Naive B cell (primary cell): ENCODE data around the gene GCDH. TPM values are rescaled to one million over a fixed set of nuclear protein-coding genes. Genes with fewer than 3 reads are reported as not detected.
"Not testable (repeated sequence)": the region's sequence is repeated elsewhere in the genome, so short reads cannot be mapped to it uniquely, and the experiment has no call there.

Experiments
- ATAC-seq, 2 donors: fragments of 150-1000 bp; cut with Tn5 transposase; 2 replicates each; pipeline ENCODE4 v1.10.0; 2021; ENCODE audit warnings: low read depth in 2 of 2, mild to moderate bottlenecking in 2 of 2, moderate library complexity in 2 of 2
- DNase-seq: peaks from one replicate; pipeline ENCODE4 v3.0.0; 2022
- H3K27ac Mint-ChIP-seq, 6 donors: one replicate each; pipeline ENCODE4 v1.8.0; 2020 to 2022; ENCODE audit warnings: mild to moderate bottlenecking in 6 of 6, mixed read lengths in 6 of 6, moderate library complexity in 5 of 6, inconsistent platforms in 2 of 6
- H3K27me3 Mint-ChIP-seq, 3 donors: one replicate each; pipeline ENCODE4 v1.8.0; 2021 to 2022; ENCODE audit warnings: mixed read lengths in 3 of 3, mild to moderate bottlenecking in 1 of 3
- H3K36me3 Mint-ChIP-seq, 2 donors: one replicate each; pipeline ENCODE4 v1.8.0; 2020 to 2022; ENCODE audit warnings: mixed read lengths in 2 of 2, inconsistent platforms in 1 of 2, mild to moderate bottlenecking in 1 of 2
- H3K4me1 Mint-ChIP-seq, 3 donors: one replicate each; pipeline ENCODE4 v1.8.0; 2020 to 2022; ENCODE audit warnings: mixed read lengths in 3 of 3, inconsistent platforms in 1 of 3, mild to moderate bottlenecking in 1 of 3, moderate library complexity in 1 of 3
- H3K4me3 Mint-ChIP-seq, 8 donors: one replicate each; pipeline ENCODE4 v1.8.0; 2020 to 2022; ENCODE audit warnings: mild to moderate bottlenecking in 8 of 8, mixed read lengths in 8 of 8, moderate library complexity in 8 of 8, inconsistent platforms in 2 of 8
- H3K9me3 Mint-ChIP-seq, 7 donors: one replicate each; pipeline ENCODE4 v1.8.0; 2020 to 2022; ENCODE audit warnings: mixed read lengths in 7 of 7, mild to moderate bottlenecking in 5 of 7, inconsistent platforms in 2 of 7, moderate library complexity in 1 of 7
- polyA plus RNA-seq, 6 donors: library from polyadenylated mRNA; unstranded; fragments of 300-500 nt; fragmentation: Illumina TruSeq; gene quantifications; one replicate each; pipeline ENCODE4 v1.2.3, GENCODE V29; 2021; ENCODE audit warnings: low read depth in 6 of 6

GCDH gene
- polyA plus RNA-seq, 6 donors from 2014 or later, result 7.8 to 16.3 (median 13.4) TPM

DNA sequence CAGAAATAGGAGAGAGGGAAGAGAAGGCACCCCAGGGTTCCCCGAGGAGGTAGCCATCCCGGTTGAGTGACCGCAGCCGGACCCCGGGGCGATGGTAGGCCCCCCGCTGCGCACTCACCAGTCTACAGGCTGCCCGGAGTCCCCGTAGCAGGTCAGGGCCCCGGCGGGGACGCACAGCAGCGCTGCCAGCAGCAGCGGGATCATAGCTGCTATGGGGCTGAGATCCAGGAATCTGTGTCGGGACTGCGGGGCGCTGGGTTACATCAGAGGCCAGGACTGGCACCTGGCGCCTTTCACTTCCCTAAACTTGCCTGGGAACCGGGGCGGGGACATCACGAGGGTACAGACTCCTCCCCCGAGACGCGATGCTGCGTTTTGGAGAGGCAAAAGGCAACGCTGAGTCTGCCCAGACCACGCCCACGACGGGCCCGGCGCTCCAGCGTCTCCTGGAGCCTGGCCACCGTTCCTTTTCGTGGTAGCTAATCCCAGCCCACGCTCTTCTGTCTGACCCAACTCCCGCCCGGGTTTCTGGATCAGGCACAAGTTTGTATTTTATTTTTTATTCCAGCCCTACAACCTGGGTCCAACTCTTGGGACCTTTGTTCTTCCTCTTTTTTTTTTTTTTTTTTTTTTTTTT is 9.7 kb upstream of the GCDH start, which contains the start of gene DNASE2:
Gene DNASE2, minus strand, starts transcription at position 278 of the 637 bp plus-strand sequence. Its CDS starts 74 bp downstream, at position 204.
- H3K4me3 Mint-ChIP-seq, result peak within 1 kb of the TSS; percentile 84 to 95 (median 92)
- DNase-seq (peak; percentile 94), ATAC-seq (peak; percentile 83 to 85)
- peaks cover 0 to 17% (median 6%) of the 10 kb centered on the region in 7 donors for H3K9me3 Mint-ChIP-seq
- H3K36me3 Mint-ChIP-seq, result no peaks in the 10 kb centered on the region
- no peaks in the 10 kb centered on the region for H3K27me3 Mint-ChIP-seq
- peak within 1 kb of the TSS; percentile 96 to 99 (median 98) for H3K27ac Mint-ChIP-seq
- peaks cover 25 to 48% (median 43%) of the 10 kb centered on the region in 3 donors for H3K4me1 Mint-ChIP-seq

DNA sequence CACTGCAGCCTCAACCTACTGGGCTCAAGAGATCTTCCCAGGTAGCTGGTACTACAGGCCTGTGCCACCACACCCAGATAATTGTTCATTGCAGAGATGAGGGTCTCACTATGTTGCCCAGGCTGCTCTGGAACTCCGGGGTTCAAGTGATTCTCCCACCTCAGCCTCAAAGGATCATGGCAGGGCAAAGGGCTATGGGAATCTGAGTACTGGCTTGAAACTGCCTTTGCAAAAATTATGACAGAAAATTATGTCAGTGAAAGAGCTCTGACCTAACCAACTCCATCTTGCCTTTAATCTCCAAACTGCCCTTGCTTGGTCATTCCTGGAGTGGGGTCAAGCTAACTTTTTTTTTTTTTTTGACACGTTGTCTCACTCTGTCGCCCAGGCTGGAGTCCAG is 8.4 kb upstream of the GCDH start:
- no peaks in the 10 kb centered on the region for H3K36me3 Mint-ChIP-seq
- peaks cover 0 to 17% (median 6%) of the 10 kb centered on the region in 7 donors for H3K9me3 Mint-ChIP-seq
- peak overlapping the region in 4 of 6 donors; percentile 88 to 99 (median 97) for H3K27ac Mint-ChIP-seq
- H3K27me3 Mint-ChIP-seq, result no peaks in the 10 kb centered on the region
- peak overlapping the region; percentile 72 to 95 (median 90) for H3K4me3 Mint-ChIP-seq
- peaks cover 25 to 51% (median 43%) of the 10 kb centered on the region in 3 donors for H3K4me1 Mint-ChIP-seq
- no peak for ATAC-seq
- DNase-seq, result no peak

DNA sequence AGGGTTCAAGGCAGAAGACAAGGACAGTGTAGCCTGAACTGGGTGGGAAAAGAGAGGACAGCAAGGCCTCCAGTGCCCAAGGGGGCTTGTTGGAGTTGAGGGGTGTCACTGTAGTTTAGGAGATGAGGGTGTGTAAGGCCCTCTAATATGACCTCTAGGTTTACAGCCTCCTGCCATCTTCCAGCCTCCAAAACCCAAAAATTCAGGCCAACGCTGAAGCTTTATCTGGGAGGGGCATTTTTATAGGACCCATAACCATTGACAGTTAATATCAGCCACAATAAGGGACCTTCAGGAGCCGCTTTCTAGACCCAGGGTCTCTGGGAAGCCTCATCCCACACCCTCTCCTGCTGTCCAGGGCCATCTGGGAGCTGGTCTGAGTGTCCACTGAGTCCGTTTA is 6.8 kb upstream of the GCDH start:
- no peaks in the 10 kb centered on the region for H3K27me3 Mint-ChIP-seq
- peaks cover 25 to 46% (median 36%) of the 10 kb centered on the region in 3 donors for H3K4me1 Mint-ChIP-seq
- H3K9me3 Mint-ChIP-seq, result peaks cover 0 to 17% (median 6%) of the 10 kb centered on the region in 7 donors
- H3K27ac Mint-ChIP-seq, result no peak overlapping the region
- DNase-seq (no peak), ATAC-seq (no peak)
- peak overlapping the region in 6 of 8 donors; percentile 6 to 94 (median 80) for H3K4me3 Mint-ChIP-seq
- H3K36me3 Mint-ChIP-seq, result no peaks in the 10 kb centered on the region

DNA sequence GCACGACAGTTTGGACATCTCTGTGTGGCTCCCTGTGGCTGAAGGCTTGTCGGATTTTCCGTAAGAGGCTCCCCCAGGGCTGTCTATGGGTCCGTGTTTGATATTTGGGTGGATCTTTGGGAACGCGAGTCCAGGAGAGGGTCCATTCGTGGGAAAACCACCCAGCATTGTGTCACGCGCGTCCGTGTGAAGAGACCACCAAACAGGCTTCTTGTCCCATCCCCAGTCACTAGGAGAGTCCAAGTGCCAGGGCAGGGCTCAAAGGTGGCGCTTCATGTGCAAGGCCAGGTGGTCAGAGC is 6.4 kb upstream of the GCDH start:
- DNase-seq (no peak), ATAC-seq (no peak)
- peak overlapping the region in 3 of 6 donors; percentile 36 to 74 (median 62) for H3K27ac Mint-ChIP-seq
- H3K36me3 Mint-ChIP-seq, result no peaks in the 10 kb centered on the region
- peaks cover 0 to 17% (median 6%) of the 10 kb centered on the region in 7 donors for H3K9me3 Mint-ChIP-seq
- H3K4me3 Mint-ChIP-seq, result peak overlapping the region; percentile 15 to 90 (median 84)
- peaks cover 25 to 43% (median 34%) of the 10 kb centered on the region in 3 donors for H3K4me1 Mint-ChIP-seq
- no peaks in the 10 kb centered on the region for H3K27me3 Mint-ChIP-seq

DNA sequence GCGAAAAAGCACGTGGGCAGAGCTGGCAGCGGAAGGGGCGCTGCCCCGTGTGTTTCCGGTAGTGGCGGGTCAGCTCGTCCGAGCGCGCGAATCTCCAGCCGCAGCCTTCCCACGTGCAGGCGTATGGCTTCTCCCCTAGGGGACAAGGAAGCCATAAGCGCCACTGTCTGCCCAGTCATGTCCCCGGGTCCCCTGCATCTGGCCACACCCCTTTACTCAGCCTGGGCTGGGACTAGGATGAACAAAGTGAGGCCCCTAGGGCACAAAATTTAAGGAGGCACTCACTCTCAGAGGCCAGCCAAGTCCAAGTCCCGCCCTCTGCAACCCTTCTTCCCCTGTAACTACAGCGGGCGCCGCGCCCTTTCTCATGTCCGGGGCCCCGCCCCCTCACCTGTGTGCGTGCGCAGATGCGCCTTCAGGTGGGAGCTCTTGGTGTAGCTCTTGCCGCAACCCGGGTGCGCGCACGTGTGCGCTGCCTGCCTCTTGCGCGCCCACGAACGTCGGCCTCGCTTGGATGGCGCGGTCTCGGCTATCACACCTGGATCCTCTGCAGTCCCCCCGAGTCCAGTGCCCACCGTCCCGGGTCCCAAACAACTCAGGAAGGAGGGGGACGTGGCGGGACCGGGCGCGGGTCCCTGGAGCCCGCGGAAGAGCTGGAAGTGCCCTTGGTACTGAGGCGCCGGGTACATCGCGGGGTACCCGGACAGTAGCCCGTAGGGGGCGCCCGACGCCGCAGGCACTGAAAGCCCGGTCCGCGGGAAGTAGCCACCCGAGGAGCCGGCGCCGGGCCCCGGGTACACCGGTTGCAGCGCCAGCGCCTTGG is 5.8 kb upstream of the GCDH start:
- Mint-ChIP-seq H3K27ac (peak overlapping the region in 3 of 6 donors; percentile 36 to 74 (median 69)), H3K9me3 (peaks cover 0 to 17% (median 6%) of the 10 kb centered on the region in 7 donors), H3K27me3 (no peaks in the 10 kb centered on the region), H3K4me1 (peaks cover 20 to 42% (median 29%) of the 10 kb centered on the region in 3 donors), H3K36me3 (no peaks in the 10 kb centered on the region), H3K4me3 (peak overlapping the region; percentile 75 to 92 (median 88))
- DNase-seq (peak; percentile 60), ATAC-seq (peak; percentile 47 to 50)

DNA sequence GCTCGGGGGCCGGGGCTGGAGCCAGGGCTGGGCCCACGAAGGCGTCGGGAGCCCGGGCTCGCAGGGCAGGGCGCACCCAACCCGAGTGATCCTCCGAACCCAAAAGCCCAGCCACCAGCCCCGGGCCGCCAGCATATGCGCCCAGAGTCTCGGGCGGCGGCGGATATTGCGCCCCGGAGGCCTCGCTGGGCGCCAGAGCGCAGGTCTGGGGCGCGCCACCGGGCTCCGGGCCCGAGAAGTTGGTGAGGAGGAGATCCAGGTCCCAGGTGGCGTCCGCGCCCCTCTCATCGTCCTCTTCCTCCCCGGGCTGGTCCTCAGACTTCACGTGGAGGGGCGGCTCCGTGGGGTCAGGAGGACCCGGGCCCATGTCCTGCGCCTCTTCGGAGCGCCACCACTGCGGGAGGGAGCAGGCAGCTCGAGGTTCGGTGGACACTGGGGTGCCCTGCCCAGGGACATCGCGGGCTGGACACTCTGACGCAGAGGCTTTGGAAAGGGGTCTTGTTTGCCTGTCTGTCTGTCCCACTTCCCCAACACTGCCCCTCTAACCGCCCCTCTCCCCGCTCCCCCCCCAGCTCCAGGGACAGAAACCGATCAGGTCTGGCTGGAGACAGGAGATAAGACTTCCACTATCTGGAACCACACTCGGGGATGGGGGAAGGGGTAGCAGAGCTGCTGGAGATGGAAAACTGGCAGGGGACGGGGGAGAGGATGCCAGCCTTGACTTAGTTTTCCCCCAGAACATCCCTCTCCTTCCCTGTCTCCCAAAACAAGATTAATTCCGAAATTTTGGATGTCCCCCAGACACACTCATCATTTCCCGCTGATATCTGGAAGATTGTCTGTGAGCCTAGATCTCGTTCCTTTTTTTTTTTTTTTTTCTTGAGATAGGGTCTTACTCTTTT is 5.0 kb upstream of the GCDH start:
- ATAC-seq (peak; percentile 0 to 1), DNase-seq (no peak)
- Mint-ChIP-seq H3K27me3 (no peaks in the 10 kb centered on the region), H3K4me1 (peaks cover 20 to 42% (median 29%) of the 10 kb centered on the region in 3 donors), H3K9me3 (peaks cover 0 to 17% (median 6%) of the 10 kb centered on the region in 7 donors), H3K4me3 (peak overlapping the region; percentile 16 to 85 (median 70)), H3K27ac (peak overlapping the region in 2 of 6 donors; percentile 48 to 49), H3K36me3 (no peaks in the 10 kb centered on the region)

DNA sequence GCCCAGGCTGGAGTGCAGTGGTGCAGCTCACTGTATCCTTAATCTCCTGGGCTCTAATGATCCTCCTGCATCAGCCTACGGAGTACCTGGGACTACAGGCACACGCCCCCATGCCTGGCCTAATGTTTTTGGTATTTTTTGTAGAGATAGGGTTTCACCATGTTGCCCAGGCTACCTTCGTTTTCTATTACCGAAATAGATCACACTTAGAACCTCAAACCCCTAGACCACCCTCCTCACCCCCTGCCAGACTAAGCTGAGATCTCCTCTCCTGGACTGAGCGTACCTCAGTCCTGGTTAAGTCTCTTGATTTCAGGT is 4.3 kb upstream of the GCDH start:
- Mint-ChIP-seq H3K9me3 (peaks cover 0 to 13% (median 5%) of the 10 kb centered on the region in 7 donors), H3K4me3 (peak overlapping the region; percentile 16 to 85 (median 70)), H3K36me3 (no peaks in the 10 kb centered on the region), H3K27ac (no peak overlapping the region), H3K4me1 (peaks cover 22 to 46% (median 29%) of the 10 kb centered on the region in 3 donors), H3K27me3 (no peaks in the 10 kb centered on the region)
- ATAC-seq (no peak), DNase-seq (no peak)

DNA sequence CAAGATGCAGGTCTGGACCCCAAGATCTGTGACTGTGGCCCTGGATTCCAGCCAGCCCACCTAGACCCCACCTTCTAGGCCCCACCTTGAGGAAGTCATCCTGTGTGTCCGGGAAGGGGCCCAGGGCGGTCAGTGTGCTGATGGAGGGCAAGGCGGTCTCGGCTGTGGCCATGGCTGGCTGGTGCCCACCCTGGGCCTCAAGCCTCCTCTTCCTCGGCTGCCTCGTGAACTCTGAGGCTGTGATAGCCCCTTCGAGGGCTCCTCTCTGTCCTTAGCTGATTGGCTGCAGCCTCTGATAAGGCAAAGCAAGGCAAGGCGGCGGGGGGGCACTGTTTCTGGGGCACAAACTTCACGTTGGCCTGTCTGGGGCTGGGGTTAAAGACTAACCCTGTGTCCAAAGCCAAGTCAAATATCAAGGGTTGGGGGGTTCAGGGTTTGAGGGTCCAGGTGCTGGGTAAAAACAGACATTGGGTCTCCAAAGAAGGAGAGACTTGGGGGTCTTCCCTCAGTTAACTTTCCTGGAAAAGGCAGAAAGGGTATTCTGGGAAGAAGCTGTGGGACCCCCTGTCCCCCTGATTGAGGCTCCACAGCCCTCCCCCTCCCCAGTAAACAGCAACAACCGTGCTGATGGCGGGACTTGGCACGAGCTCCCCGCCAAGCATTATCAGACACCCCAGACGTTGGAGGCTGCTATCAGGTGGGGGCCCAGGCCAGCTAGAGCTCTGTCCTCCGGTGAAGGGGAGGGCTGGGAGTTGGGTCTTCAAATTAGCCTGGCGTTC is 3.8 kb upstream of the GCDH start, which contains the start of gene KLF1:
Gene KLF1, minus strand, starts transcription at position 233 of the 779 bp plus-strand sequence. Its CDS starts 61 bp downstream, at position 172.
- Mint-ChIP-seq H3K4me1 (peaks cover 23 to 46% (median 29%) of the 10 kb centered on the region in 3 donors), H3K27ac (peak within 1 kb of the TSS in 2 of 6 donors; percentile 48 to 49), H3K36me3 (no peaks in the 10 kb centered on the region), H3K4me3 (peak within 1 kb of the TSS; percentile 16 to 85 (median 70)), H3K9me3 (peaks cover 0 to 8% (median 3%) of the 10 kb centered on the region in 7 donors), H3K27me3 (no peaks in the 10 kb centered on the region)
- DNase-seq (no peak), ATAC-seq (no peak)

DNA sequence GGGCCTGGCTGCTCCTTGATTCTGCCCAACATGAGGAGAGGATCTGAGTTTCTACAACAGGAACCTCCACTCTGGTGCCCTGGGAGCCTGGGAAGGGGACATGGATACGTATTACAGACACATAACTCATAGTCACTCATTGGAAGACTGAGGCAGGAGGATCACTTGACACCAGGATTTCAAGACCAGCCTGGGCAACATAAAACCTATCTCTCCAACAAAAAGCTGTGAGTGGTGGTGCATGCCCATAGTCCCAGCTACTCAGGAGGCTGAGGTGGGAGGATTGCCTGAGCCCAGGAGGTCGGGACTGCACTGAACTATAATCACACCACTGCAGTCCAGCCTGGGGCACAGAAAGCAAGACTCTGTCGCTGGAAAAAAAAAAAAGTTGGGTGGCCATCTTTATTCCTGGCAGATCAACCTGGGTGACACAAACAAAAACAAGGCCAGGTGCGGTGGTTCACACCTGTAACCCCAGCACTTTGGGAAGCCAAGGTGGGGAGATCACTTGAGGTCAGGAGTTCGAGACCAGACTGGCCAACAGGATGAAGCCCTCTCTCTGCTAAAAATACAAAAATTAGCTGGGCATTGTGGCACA is 2.9 kb upstream of the GCDH start:
- H3K4me1 Mint-ChIP-seq, result peaks cover 23 to 43% (median 30%) of the 10 kb centered on the region in 3 donors
- H3K4me3 Mint-ChIP-seq, result no peak overlapping the region

DNA sequence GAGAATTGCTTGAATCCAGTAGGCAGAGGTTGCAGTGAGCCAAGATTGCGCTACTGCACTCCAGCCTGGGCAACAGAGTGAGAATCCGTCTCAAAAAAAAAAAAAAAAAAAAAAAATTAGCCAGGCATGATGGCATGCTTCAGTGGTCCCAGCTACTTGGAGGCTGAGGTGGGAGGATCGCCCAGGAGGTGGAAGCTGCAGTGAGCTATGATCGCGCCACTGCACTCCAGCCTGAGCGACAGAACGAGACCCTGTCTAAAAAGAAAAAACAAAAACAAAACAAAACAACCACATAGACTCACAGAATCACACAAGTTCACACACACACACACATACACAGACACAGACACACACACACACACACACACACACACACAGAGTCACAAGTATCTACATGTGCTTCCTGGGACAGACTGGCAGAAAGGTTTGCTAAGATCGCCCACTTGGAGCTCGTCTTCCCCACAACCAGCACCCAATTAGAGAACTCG is 617 bp upstream of the GCDH start:
- not testable (repeated sequence) for DNase-seq, H3K27me3 Mint-ChIP-seq, H3K9me3 Mint-ChIP-seq
- peaks cover 10 to 15% of the 10 kb centered on the region in 2 donors for H3K36me3 Mint-ChIP-seq
- peaks cover 22 to 40% (median 23%) of the 10 kb centered on the region in 3 donors for H3K4me1 Mint-ChIP-seq
- H3K4me3 Mint-ChIP-seq, result peak overlapping the region; percentile 96 to 100 (median 98)
- peak overlapping the region; percentile 91 to 100 (median 98) for H3K27ac Mint-ChIP-seq
- peak; percentile 0 to 1 for ATAC-seq

More for the DNA sequence above, 2.9 kb upstream of the GCDH start:
- no peaks in the 10 kb centered on the region for H3K27me3 Mint-ChIP-seq
- no peaks in the 10 kb centered on the region for H3K36me3 Mint-ChIP-seq
- ATAC-seq (no peak), DNase-seq (no peak)
- peaks cover 0 to 6% (median 0%) of the 10 kb centered on the region in 7 donors for H3K9me3 Mint-ChIP-seq
- peak overlapping the region in 1 of 6 donors; percentile 12 for H3K27ac Mint-ChIP-seq

DNA sequence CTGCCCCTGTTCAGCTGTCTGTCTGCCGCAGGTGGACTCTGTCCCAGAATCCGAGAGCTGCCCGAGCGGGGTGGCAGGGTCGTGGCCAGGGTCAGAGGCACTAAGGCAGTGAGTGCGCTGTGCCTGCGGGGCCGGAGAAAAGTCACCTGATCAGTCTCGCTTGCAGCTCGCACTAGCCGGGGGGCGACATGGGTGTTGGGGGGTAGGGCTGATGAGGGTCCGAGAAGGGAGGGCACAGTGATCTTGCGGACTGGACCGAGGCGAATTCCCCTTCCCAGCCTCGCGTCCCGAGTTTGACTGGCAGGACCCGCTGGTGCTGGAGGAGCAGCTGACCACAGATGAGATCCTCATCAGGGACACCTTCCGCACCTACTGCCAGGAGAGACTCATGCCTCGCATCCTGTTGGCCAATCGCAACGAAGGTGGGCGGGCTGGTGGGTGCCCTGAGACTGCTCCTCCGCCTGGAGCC is 627 bp downstream of the GCDH start:
- no peak for ATAC-seq
- DNase-seq, result no peak
- peak overlapping the region; percentile 96 to 100 (median 98) for H3K4me3 Mint-ChIP-seq

More for the DNA sequence above, 627 bp downstream of the GCDH start:
- no peaks in the 10 kb centered on the region for H3K27me3 Mint-ChIP-seq
- peak overlapping the region; percentile 96 to 100 (median 98) for H3K27ac Mint-ChIP-seq
- H3K4me1 Mint-ChIP-seq, result peaks cover 22 to 36% (median 23%) of the 10 kb centered on the region in 3 donors
- peaks cover 10 to 15% of the 10 kb centered on the region in 2 donors for H3K36me3 Mint-ChIP-seq
- no peaks in the 10 kb centered on the region for H3K9me3 Mint-ChIP-seq
